ENCODE data around the gene GDF9. TPM values are rescaled to one million over a fixed set of nuclear protein-coding genes. Genes with fewer than 3 reads are reported as not detected.

Gene GDF9
- total RNA-seq, 1 experiment from 2014 or later, result not detected

DNA sequence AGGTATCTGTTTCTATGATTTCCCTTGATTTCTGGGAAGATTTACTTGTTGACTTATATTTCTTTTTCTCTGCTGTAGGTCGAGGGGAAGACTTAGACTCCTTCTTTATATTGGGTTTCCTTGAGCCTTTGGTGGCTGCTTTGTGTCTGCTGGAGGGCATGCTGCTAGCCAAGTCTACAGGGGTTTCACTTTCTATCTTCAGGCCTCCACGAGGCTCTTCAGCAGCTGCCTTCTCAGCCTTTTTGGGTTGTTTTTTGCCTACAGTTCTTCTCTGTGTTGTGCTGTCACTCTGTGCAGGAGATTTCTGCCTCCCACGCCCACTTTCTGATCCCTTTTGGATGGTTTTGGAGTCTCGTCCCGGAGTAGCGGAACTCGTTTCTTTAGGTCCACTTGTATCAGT is 30.4 kb upstream of the GDF9 start:
- Histone ChIP-seq H3K4me2 (ENCODE audit: low read length) (no peak overlapping the region), H3K9me2 (replicated peaks; ENCODE audit: low read length) (no peaks in the 10 kb centered on the region), H3K36me3 (ENCODE audit: low read depth, low read length) (peaks cover 43% of the 10 kb centered on the region), H4K20me1 (ENCODE audit: low read length) (no peaks in the 10 kb centered on the region), H2AFZ (ENCODE audit: low read length) (no peak overlapping the region), H3K9me3 (ENCODE audit: low read length) (no peaks in the 10 kb centered on the region), H3K27ac (ENCODE audit: low read length) (no peak overlapping the region), H3K79me2 (ENCODE audit: low read length) (no peaks in the 10 kb centered on the region), H3K9ac (ENCODE audit: low read length) (no peak overlapping the region), H3K4me3 (ENCODE audit: low read length) (no peak overlapping the region), H3K4me1 (ENCODE audit: insufficient read depth, low read length) (no peaks in the 10 kb centered on the region), H3F3A (ENCODE audit: low read length, unreplicated experiment) (no peaks in the 10 kb centered on the region), H3K27me3 (ENCODE audit: low read length) (no peaks in the 10 kb centered on the region)
- TSS peak; percentile 35 for BruUV-seq (replicated peaks)
- TF ChIP-seq, protein P1, sequence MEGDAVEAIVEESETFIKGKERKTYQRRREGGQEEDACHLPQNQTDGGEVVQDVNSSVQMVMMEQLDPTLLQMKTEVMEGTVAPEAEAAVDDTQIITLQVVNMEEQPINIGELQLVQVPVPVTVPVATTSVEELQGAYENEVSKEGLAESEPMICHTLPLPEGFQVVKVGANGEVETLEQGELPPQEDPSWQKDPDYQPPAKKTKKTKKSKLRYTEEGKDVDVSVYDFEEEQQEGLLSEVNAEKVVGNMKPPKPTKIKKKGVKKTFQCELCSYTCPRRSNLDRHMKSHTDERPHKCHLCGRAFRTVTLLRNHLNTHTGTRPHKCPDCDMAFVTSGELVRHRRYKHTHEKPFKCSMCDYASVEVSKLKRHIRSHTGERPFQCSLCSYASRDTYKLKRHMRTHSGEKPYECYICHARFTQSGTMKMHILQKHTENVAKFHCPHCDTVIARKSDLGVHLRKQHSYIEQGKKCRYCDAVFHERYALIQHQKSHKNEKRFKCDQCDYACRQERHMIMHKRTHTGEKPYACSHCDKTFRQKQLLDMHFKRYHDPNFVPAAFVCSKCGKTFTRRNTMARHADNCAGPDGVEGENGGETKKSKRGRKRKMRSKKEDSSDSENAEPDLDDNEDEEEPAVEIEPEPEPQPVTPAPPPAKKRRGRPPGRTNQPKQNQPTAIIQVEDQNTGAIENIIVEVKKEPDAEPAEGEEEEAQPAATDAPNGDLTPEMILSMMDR (conservative IDR thresholded peaks at IDR 0.05; ENCODE audit: low read depth, low read length), result no peak
- TF ChIP-seq EZH2 (IDR thresholded peaks at IDR 0.05; ENCODE audit: low read length, unreplicated experiment) (no peak), EZH2phosphoT487 (IDR thresholded peaks at IDR 0.05; ENCODE audit: borderline replicate concordance, low read length) (no peak)
- ChIA-PET CTCF (no interaction called here), POLR2A (ENCODE audit: unreplicated experiment) (no interaction called here)
- ATAC-seq, result no peak
- no peak for DNase-seq
- intact Hi-C loops (cut with micrococcal nuclease), result no loop called here

DNA sequence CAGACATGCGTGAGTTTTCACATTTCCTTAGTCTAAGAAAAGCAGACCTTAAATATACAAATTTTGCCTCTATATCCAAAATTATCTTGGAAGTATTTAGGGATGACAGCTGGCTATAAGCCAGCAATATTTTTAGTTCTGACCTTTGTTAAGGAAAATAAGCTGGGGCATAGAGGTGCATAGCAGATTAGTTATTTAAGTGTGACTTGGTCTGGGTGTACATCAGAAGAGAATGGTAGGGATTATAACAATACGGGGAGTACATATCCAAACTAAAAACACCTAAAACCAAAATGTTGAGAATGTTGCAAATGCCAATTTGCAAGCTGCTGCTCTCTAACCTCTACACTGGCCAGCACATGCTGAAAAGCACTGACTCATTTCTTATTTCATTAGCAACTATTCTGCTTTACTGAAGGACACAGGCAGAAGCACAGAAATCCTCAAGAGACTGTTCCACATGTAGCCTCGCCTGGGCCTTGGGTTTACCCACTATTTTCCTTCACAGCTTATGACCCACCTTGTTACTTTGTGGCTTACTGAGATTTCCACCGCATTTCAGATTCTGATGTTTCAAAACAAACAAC is 29.5 kb upstream of the GDF9 start:
- no peaks in the 10 kb centered on the region for H3K9me3 ChIP-seq (ENCODE audit: low read length)
- ATAC-seq (no peak), DNase-seq (no peak)
- no peaks in the 10 kb centered on the region for H3F3A ChIP-seq (ENCODE audit: low read length, unreplicated experiment)
- H3K36me3 ChIP-seq (ENCODE audit: low read depth, low read length), result peaks cover 44% of the 10 kb centered on the region
- no peak overlapping the region for H3K27ac ChIP-seq (ENCODE audit: low read length)
- no peaks in the 10 kb centered on the region for H4K20me1 ChIP-seq (ENCODE audit: low read length)
- ChIA-PET CTCF (no interaction called here), POLR2A (ENCODE audit: unreplicated experiment) (no interaction called here)
- H3K4me1 ChIP-seq (ENCODE audit: insufficient read depth, low read length), result no peaks in the 10 kb centered on the region
- H3K9ac ChIP-seq (ENCODE audit: low read length), result no peak overlapping the region
- no peaks in the 10 kb centered on the region for H3K79me2 ChIP-seq (ENCODE audit: low read length)
- intact Hi-C loops (cut with micrococcal nuclease), result no loop called here
- BruUV-seq (replicated peaks), result no TSS peak
- no peaks in the 10 kb centered on the region for H3K9me2 ChIP-seq (replicated peaks; ENCODE audit: low read length)
- TF ChIP-seq, protein P1 (conservative IDR thresholded peaks at IDR 0.05; ENCODE audit: low read depth, low read length), result no peak
- no peak for TF ChIP-seq EZH2phosphoT487 (IDR thresholded peaks at IDR 0.05; ENCODE audit: borderline replicate concordance, low read length)
- no peak for TF ChIP-seq EZH2 (IDR thresholded peaks at IDR 0.05; ENCODE audit: low read length, unreplicated experiment)
- H2AFZ ChIP-seq (ENCODE audit: low read length), result no peak overlapping the region
- H3K4me3 ChIP-seq (ENCODE audit: low read length), result no peak overlapping the region
- no peaks in the 10 kb centered on the region for H3K27me3 ChIP-seq (ENCODE audit: low read length)
- no peak overlapping the region for H3K4me2 ChIP-seq (ENCODE audit: low read length)

DNA sequence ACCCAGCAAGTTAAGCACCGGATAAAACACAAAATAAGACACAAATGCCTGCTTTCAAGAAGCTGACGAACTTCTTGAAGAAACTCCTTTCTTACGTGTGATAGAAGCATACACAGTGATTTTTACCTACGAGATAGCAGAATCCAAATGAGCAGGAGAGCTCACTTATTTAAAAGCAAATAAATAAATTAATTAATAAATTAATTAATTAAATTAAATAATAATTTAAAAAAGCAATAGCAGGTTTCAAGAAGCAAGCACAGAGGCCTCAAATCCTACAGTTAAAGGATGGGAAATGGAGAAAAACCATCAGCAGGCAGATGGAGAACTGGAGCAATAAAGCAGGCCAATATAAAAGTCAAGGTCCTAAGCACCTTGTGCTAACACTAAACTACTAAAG is 24.5 kb upstream of the GDF9 start:
- Histone ChIP-seq H3K4me2 (ENCODE audit: low read length) (no peak overlapping the region), H3K36me3 (ENCODE audit: low read depth, low read length) (peaks cover 58% of the 10 kb centered on the region), H3K9ac (ENCODE audit: low read length) (no peak overlapping the region), H4K20me1 (ENCODE audit: low read length) (no peaks in the 10 kb centered on the region), H3K4me1 (ENCODE audit: insufficient read depth, low read length) (no peaks in the 10 kb centered on the region), H3K79me2 (ENCODE audit: low read length) (no peaks in the 10 kb centered on the region), H3K27me3 (ENCODE audit: low read length) (no peaks in the 10 kb centered on the region), H2AFZ (ENCODE audit: low read length) (no peak overlapping the region), H3K4me3 (ENCODE audit: low read length) (no peak overlapping the region), H3K9me2 (replicated peaks; ENCODE audit: low read length) (no peaks in the 10 kb centered on the region), H3K9me3 (ENCODE audit: low read length) (no peaks in the 10 kb centered on the region), H3K27ac (ENCODE audit: low read length) (no peak overlapping the region), H3F3A (ENCODE audit: low read length, unreplicated experiment) (no peaks in the 10 kb centered on the region)
- DNase-seq (no peak), ATAC-seq (no peak)
- POLR2A ChIA-PET (ENCODE audit: unreplicated experiment), result no interaction called here
- TF ChIP-seq EZH2phosphoT487 (IDR thresholded peaks at IDR 0.05; ENCODE audit: borderline replicate concordance, low read length) (no peak), EZH2 (IDR thresholded peaks at IDR 0.05; ENCODE audit: low read length, unreplicated experiment) (no peak)
- TF ChIP-seq, protein P1 (conservative IDR thresholded peaks at IDR 0.05; ENCODE audit: low read depth, low read length), result no peak
- intact Hi-C loops (cut with micrococcal nuclease), result no loop called here
- CTCF ChIA-PET, result no interaction called here
- no TSS peak for BruUV-seq (replicated peaks)
